NCI-H2081 treated with DMSO at 0.1 percent for 48 hours (cell line): ENCODE measurements around the gene KRTAP12-2.

Experiments used
- DNase-seq: peaks from one replicate; lab custom pipeline; 2025; lab: John Stamatoyannopoulos, UW

Gene KRTAP12-2

GRCh38 chr21:44626673-44627143, 40.0 kb downstream of the KRTAP12-2 start, which contains the start of gene KRTAP10-9:
Gene KRTAP10-9 (plus strand): TSS chr21:44627093. CDS start chr21:44627172, 79 bp downstream.
- no peak for DNase-seq

GRCh38 chr21:44626262-44626661, 40.5 kb downstream of the KRTAP12-2 start:
- DNase-seq: no peak

- DNase-seq: no peak
Observed at GRCh38 chr21:44625756-44626155, 41.0 kb downstream of the KRTAP12-2 start.

- DNase-seq: no peak
Observed at GRCh38 chr21:44623575-44623974, 43.2 kb downstream of the KRTAP12-2 start.

GRCh38 chr21:44619886-44620285, 46.8 kb downstream of the KRTAP12-2 start:
- no peak for DNase-seq

GRCh38 chr21:44618909-44619308, 47.8 kb downstream of the KRTAP12-2 start:
- no peak for DNase-seq

GRCh38 chr21:44618504-44618903, 48.2 kb downstream of the KRTAP12-2 start:
- DNase-seq: no peak

- DNase-seq: no peak
Observed at GRCh38 chr21:44617071-44617501, 49.6 kb downstream of the KRTAP12-2 start.

- no peak for DNase-seq
Observed at GRCh38 chr21:44616591-44616926, 50.2 kb downstream of the KRTAP12-2 start.
